CD4-positive, alpha-beta T cell treated with Interleukin-10 for 1 hour (primary cell): ENCODE measurements around the gene RABIF.
"Not testable (repeated sequence)": the region's sequence is repeated elsewhere in the genome, so short reads cannot be mapped to it uniquely, and the experiment has no call there.

Experiments
- DNase-seq: peaks from one replicate; pipeline ENCODE4 v3.0.0-alpha.2; 2020

RABIF gene

GRCh38 chr1:202829223-202829622, 59.7 kb downstream of the RABIF start:
- not testable (repeated sequence) for DNase-seq
